ENCODE measurements around the gene AFF3. TPM values are rescaled to one million over a fixed set of nuclear protein-coding genes. Genes with fewer than 3 reads are reported as not detected.

Gene AFF3
- total and polyA plus RNA-seq, 2 of the 13 experiments (the other 11 are each of a cell fraction or from before 2014, with no cell fraction given): not detected

DNA sequence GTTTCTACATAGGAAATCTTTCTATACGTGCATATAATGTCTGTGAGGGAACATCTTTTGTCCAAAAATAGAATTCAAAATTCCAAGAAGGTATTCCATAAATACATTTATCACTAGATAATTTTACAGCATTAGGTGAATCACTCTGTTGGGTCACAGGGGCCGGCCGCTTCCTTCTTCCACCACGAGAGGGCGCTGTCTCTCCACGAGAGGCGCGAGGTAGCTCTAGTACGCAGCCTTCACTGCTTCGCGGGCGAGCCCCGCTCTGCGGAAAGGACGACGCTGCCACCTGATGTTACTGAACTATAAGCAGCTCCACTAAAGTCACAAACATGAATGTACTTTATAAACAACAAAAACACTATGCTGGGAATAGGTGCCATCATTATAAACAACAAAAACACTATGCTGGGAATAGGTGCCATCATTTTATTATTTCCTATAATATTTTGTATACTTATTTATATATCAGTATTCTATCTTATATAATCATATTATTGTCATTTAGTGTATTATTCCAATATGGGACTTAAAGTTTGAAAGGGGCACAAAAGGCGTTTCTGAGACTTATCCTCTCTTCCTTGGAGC is 583.2 kb downstream of the AFF3 start (continued):
- TF ChIP-seq KLF16 (CRISPR knock-in tag; IDR thresholded peaks at IDR 0.05): peak in 1 of 2 experiments; percentile 70; a peak in 2 of 4 replicates
- peak; percentile 64; the same call in 1 of the 2 replicates for TF ChIP-seq ZNF136 (CRISPR knock-in tag; IDR thresholded peaks at IDR 0.05; ENCODE audit: low read depth)
- no peak for TF ChIP-seq ZNF251 (CRISPR knock-in tag; IDR thresholded peaks at IDR 0.05)
- no peak for TF ChIP-seq ZNF841 (CRISPR knock-in tag; IDR thresholded peaks at IDR 0.05; ENCODE audit: borderline replicate concordance)
- TF ChIP-seq ZNF326 (CRISPR knock-in tag; IDR thresholded peaks at IDR 0.05; ENCODE audit: borderline replicate concordance): no peak
- TF ChIP-seq, protein P1, sequence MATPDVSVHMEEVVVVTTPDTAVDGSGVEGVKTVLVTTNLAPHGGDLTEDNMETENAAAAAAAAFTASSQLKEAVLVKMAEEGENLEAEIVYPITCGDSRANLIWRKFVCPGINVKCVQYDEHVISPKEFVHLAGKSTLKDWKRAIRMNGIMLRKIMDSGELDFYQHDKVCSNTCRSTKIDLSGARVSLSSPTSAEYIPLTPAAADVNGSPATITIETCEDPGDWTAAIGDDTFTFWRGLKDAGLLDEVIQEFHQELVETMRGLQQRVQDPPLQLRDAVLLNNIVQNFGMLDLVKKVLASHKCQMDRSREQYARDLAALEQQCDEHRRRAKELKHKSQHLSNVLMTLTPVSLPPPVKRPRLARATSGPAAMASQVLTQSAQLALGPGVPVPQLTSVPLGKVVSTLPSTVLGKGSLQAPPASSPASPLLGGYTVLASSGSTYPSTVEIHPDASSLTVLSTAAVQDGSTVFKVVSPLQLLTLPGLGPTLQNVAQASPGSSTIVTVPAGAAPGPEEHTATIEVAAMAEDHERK (CRISPR knock-in tag; IDR thresholded peaks at IDR 0.05; ENCODE audit: low read depth): no peak
- TF ChIP-seq ZFYVE20 (CRISPR knock-in tag; IDR thresholded peaks at IDR 0.05; ENCODE audit: borderline replicate concordance, low read depth): no peak
- no peak for TF ChIP-seq ZNF720 (CRISPR knock-in tag; IDR thresholded peaks at IDR 0.05)
- TF ChIP-seq POLR2AphosphoS5 (IDR thresholded peaks at IDR 0.05; ENCODE audit: low read depth, low read length): no peak
- peak; percentile 26; the same call in 1 of the 2 replicates for TF ChIP-seq IKZF5 (CRISPR knock-in tag; IDR thresholded peaks at IDR 0.05)
- no peak for TF ChIP-seq XBP1 (CRISPR knock-in tag; IDR thresholded peaks at IDR 0.05)
- TF ChIP-seq TRIM24 (CRISPR knock-in tag; IDR thresholded peaks at IDR 0.05): no peak
- TF ChIP-seq FOSL2 (CRISPR knock-in tag; IDR thresholded peaks at IDR 0.05): peak; percentile 39; the same call in 1 of the 2 replicates
- 0 out of 2 replicates have a peak, but pooled peaks have one; percentile 18 for TF ChIP-seq ESRRA (CRISPR knock-in tag; IDR thresholded peaks at IDR 0.05; ENCODE audit: low read depth)
- TF ChIP-seq FOXP1 (IDR thresholded peaks at IDR 0.05): no peak
- TF ChIP-seq FOXP1 (CRISPR knock-in tag; IDR thresholded peaks at IDR 0.05): no peak
- TF ChIP-seq ZNF407 (CRISPR knock-in tag; IDR thresholded peaks at IDR 0.05; ENCODE audit: not compliant biosample characterization): no peak
- TF ChIP-seq EP300 (IDR thresholded peaks at IDR 0.05; ENCODE audit: low read depth in 2 of 2, low read length in 2 of 2): no peak
- no peak for TF ChIP-seq EP300 (CRISPR knock-in tag; IDR thresholded peaks at IDR 0.05; ENCODE audit: borderline replicate concordance)
- TF ChIP-seq IRF2 (CRISPR knock-in tag; IDR thresholded peaks at IDR 0.05): 0 out of 2 replicates have a peak, but pooled peaks have one; percentile 47
- TF ChIP-seq SNAI1 (CRISPR knock-in tag; IDR thresholded peaks at IDR 0.05; ENCODE audit: borderline replicate concordance): no peak

All from HepG2 (cell line).